Mesenchymal stem cell (in vitro differentiated cells and primary cell): ENCODE measurements around the gene RIPPLY3.
A peak's percentile ranks its signal among the peaks of the same experiment; 100 is the strongest.
"Not testable (repeated sequence)": the region's sequence is repeated elsewhere in the genome, so short reads cannot be mapped to it uniquely, and the experiment has no call there.

Experiments
- DNase-seq: peaks from one replicate; pipeline ENCODE4 v3.0.0-alpha.2; 2013
- H2AFZ ChIP-seq: one replicate; pipeline ENCODE4 v1.6.1; 2013; ENCODE audit warnings: low read depth, mild to moderate bottlenecking, control low read depth, inconsistent platforms, low read length, moderate library complexity
- H2AK5ac ChIP-seq: 2 replicates; pipeline ENCODE4 v1.6.1; 2013; ENCODE audit warnings: low read length, moderate library complexity, mild to moderate bottlenecking, inconsistent platforms; ENCODE audit not compliant: severe bottlenecking
- H2BK120ac ChIP-seq: one replicate; pipeline ENCODE4 v1.6.1; 2013; ENCODE audit warnings: low read depth, mild to moderate bottlenecking, inconsistent platforms, low read length, moderate library complexity
- H2BK12ac ChIP-seq, 2 experiments: one replicate each; pipeline ENCODE4 v1.6.1; 2013; ENCODE audit warnings: inconsistent platforms in 2 of 2, low read length in 2 of 2, mild to moderate bottlenecking in 2 of 2, moderate library complexity in 2 of 2, control low read depth in 1 of 2
- H2BK15ac ChIP-seq: one replicate; pipeline ENCODE4 v1.6.1; 2013; ENCODE audit warnings: mild to moderate bottlenecking, low read depth, inconsistent platforms; ENCODE audit not compliant: poor library complexity, severe bottlenecking
- H2BK5ac ChIP-seq: 2 replicates; pipeline ENCODE4 v1.6.1; 2013; ENCODE audit warnings: low read depth, mild to moderate bottlenecking, low read length, control low read depth, inconsistent platforms; ENCODE audit not compliant: poor library complexity, severe bottlenecking
- H3K14ac ChIP-seq, 2 experiments: one replicate each; pipeline ENCODE4 v1.6.1; 2013; ENCODE audit warnings: inconsistent platforms in 2 of 2, low read length in 2 of 2, control low read depth in 1 of 2, mild to moderate bottlenecking in 1 of 2, moderate library complexity in 1 of 2
- H3K18ac ChIP-seq, 2 experiments: one replicate each; pipeline ENCODE4 v1.6.1; 2013; ENCODE audit warnings: inconsistent platforms in 2 of 2, low read length in 2 of 2, control low read depth in 1 of 2, low read depth in 1 of 2, mild to moderate bottlenecking in 1 of 2
- H3K23ac ChIP-seq, 2 experiments: one replicate each; pipeline ENCODE4 v1.6.1; 2013; ENCODE audit warnings: inconsistent platforms in 2 of 2, low read length in 2 of 2, mild to moderate bottlenecking in 2 of 2, moderate library complexity in 2 of 2, control low read depth in 1 of 2
- H3K27ac ChIP-seq: 2 replicates; pipeline ENCODE4 v1.5.1; 2013; ENCODE audit warnings: mild to moderate bottlenecking, moderate library complexity, low read length, control low read depth, inconsistent platforms; ENCODE audit not compliant: poor library complexity, severe bottlenecking
- H3K27me3 ChIP-seq, 2 experiments: 2 replicates each; pipeline versions ENCODE4 v1.6.1 to v1.7.0; 2013; ENCODE audit warnings: low read length in 2 of 2, mild to moderate bottlenecking in 2 of 2, moderate library complexity in 2 of 2, control low read depth in 1 of 2, inconsistent platforms in 1 of 2; ENCODE audit not compliant: control insufficient read depth in 1 of 2, insufficient read depth in 1 of 2
- H3K36me3 ChIP-seq, 2 experiments: 2 replicates each; pipeline versions ENCODE4 v1.6.1 to v1.7.0; 2013; ENCODE audit warnings: low read length in 2 of 2, control low read depth in 1 of 2, inconsistent platforms in 1 of 2, low read depth in 1 of 2, mild to moderate bottlenecking in 1 of 2; ENCODE audit not compliant: insufficient read depth in 2 of 2, control insufficient read depth in 1 of 2
- H3K4ac ChIP-seq, 2 experiments: one replicate each; pipeline ENCODE4 v1.6.1; 2013; ENCODE audit warnings: inconsistent platforms in 2 of 2, low read length in 2 of 2, mild to moderate bottlenecking in 2 of 2, moderate library complexity in 2 of 2, control low read depth in 1 of 2, low read depth in 1 of 2
- H3K4me1 ChIP-seq: 2 replicates; pipeline ENCODE4 v1.6.1; 2013; ENCODE audit warnings: low read depth, low read length, control low read depth; ENCODE audit not compliant: control insufficient read depth, insufficient read depth
- H3K4me2 ChIP-seq: 2 replicates; pipeline ENCODE4 v1.6.1; 2013; ENCODE audit warnings: low read length, mild to moderate bottlenecking, inconsistent platforms; ENCODE audit not compliant: poor library complexity, severe bottlenecking
- H3K4me3 ChIP-seq, 2 experiments: 2 replicates each; pipeline versions ENCODE4 v1.5.1 to v1.7.0; 2013; ENCODE audit warnings: low read length in 2 of 2, mild to moderate bottlenecking in 2 of 2, control low read depth in 1 of 2, low read depth in 1 of 2; ENCODE audit not compliant: insufficient read depth in 1 of 2
- H3K79me1 ChIP-seq: replicated peaks from 2 replicates; pipeline ENCODE4 v1.6.1; 2013; ENCODE audit warnings: mild to moderate bottlenecking, control low read depth, low read length, inconsistent platforms; ENCODE audit not compliant: poor library complexity, severe bottlenecking
- H3K9ac ChIP-seq: 2 replicates; pipeline ENCODE4 v1.7.0; 2013; ENCODE audit warnings: mild to moderate bottlenecking, low read length, moderate library complexity
- H3K9me3 ChIP-seq: 2 replicates; pipeline ENCODE4 v1.7.0; 2013; ENCODE audit warnings: mild to moderate bottlenecking, low read length; ENCODE audit not compliant: control insufficient read depth
- H4K8ac ChIP-seq: one replicate; pipeline ENCODE4 v1.6.1; 2013; ENCODE audit warnings: inconsistent platforms, mild to moderate bottlenecking, low read length, moderate library complexity
- H4K91ac ChIP-seq: one replicate; pipeline ENCODE4 v1.6.1; 2013; ENCODE audit warnings: mild to moderate bottlenecking, low read length, inconsistent platforms
- WGBS: methylation state at CpG from one replicate; pipeline ENCODE4 v1.1.7; 2013; ENCODE audit warnings: mixed read lengths; 5-methylcytosine and 5-hydroxymethylcytosine counted together

The RIPPLY3 gene

DNA sequence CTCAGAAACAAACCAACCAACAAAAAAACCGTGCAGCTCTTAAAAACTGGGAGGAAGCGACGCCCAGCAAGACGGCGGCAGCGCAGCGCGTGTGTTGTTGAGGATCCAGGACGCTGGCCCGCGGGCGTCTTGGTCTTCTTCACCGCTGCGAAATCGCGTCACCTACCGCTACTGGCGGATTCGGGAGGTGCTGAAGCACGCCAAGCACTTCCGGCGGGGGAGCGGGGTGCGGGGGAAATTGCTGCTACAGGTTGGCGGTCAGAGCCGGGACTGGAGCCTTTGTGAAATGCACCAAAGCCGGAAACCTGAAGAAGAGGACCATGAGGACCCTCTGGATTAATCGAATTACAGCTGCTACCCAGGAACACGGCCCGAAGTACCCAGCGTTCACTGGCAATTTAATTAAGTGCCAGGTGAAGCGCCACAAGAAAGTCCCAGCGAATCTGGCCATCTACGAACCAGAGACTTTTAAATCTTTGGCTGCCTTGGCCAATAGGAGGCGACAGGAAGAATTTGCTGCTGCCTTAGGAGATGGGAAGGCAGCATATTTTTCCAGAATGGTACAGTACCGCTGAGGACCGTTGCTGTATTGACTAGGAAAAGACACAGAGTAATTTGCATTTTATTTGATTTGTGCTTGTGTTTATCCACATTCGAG is 11.9 kb upstream of the RIPPLY3 start:
- Histone ChIP-seq H3K27ac (no peak overlapping the region), H3K9ac (no peak overlapping the region), H2AFZ (peak overlapping the region; percentile 67), H4K91ac (no peak overlapping the region), H4K8ac (peak overlapping the region; percentile 1), H2AK5ac (no peak overlapping the region), H3K9me3 (no peaks in the 10 kb centered on the region), H3K4me3 (peak overlapping the region in 1 of 2 experiments; percentile 28), H3K23ac (no peak overlapping the region), H2BK12ac (no peak overlapping the region), H3K4me2 (no peak overlapping the region), H3K36me3 (no peaks in the 10 kb centered on the region), H3K4ac (no peak overlapping the region), H3K14ac (no peak overlapping the region), H3K4me1 (peaks cover 5% of the 10 kb centered on the region), H2BK120ac (no peak overlapping the region), H2BK5ac (no peak overlapping the region), H3K27me3 (peaks cover 3 to 13% of the 10 kb centered on the region in 2 experiments), H3K18ac (no peak overlapping the region), H2BK15ac (no peak overlapping the region), H3K79me1 (no peaks in the 10 kb centered on the region)
- 60% methylated on average over 38 of the region's 38 CpGs for WGBS
- no peak for DNase-seq

GRCh38 chr21:36995285-36995684 is 11.2 kb upstream of the RIPPLY3 start:
- DNase-seq, H3K9ac ChIP-seq, H3K18ac ChIP-seq, H3K4me2 ChIP-seq, H3K36me3 ChIP-seq, H4K91ac ChIP-seq, H2BK12ac ChIP-seq, H2BK120ac ChIP-seq, H3K79me1 ChIP-seq, H2AFZ ChIP-seq, H3K4me1 ChIP-seq, H3K4ac ChIP-seq, H3K27ac ChIP-seq, H3K4me3 ChIP-seq, H4K8ac ChIP-seq, H3K9me3 ChIP-seq, H2BK15ac ChIP-seq, H2BK5ac ChIP-seq, H3K23ac ChIP-seq, H2AK5ac ChIP-seq, H3K14ac ChIP-seq: not testable (repeated sequence)
- H3K27me3 ChIP-seq = peaks cover 3 to 13% of the 10 kb centered on the region in 2 experiments
- 96% methylated on average over 10 of the region's 12 CpGs for WGBS

GRCh38 chr21:36999131-36999898 is 7.2 kb upstream of the RIPPLY3 start:
- Histone ChIP-seq H3K4ac (no peak overlapping the region), H2BK120ac (no peak overlapping the region), H2BK15ac (no peak overlapping the region), H3K4me2 (no peak overlapping the region), H3K36me3 (no peaks in the 10 kb centered on the region), H3K27ac (no peak overlapping the region), H3K4me1 (no peaks in the 10 kb centered on the region), H3K79me1 (no peaks in the 10 kb centered on the region), H2BK12ac (no peak overlapping the region), H3K14ac (no peak overlapping the region), H4K91ac (no peak overlapping the region), H3K18ac (no peak overlapping the region), H4K8ac (no peak overlapping the region), H3K9me3 (no peaks in the 10 kb centered on the region), H3K23ac (no peak overlapping the region), H3K9ac (no peak overlapping the region), H3K27me3 (peaks cover 3 to 9% of the 10 kb centered on the region in 2 experiments), H2AK5ac (no peak overlapping the region), H2BK5ac (no peak overlapping the region), H2AFZ (no peak overlapping the region), H3K4me3 (no peak overlapping the region)
- DNase-seq = no peak
- 87% methylated on average over 10 of the region's 11 CpGs for WGBS

DNA sequence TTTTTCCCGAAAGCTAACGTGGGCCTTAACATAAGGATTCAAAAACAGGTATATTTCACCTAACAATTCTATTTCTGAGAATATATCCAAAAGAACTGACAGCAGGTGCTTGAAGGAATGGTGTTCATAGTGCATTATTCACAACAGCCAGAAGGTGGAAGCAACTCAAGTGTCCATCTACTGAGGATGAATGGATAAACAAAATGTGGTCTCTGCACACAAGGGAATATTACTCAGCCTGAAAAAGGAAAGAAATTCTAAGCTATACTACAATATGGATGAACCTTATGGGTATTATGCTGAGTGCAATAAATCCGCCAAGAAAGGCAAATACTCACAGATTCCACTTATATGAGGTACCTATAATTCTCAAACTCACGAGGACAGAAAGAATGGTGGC is 6.1 kb upstream of the RIPPLY3 start:
- Histone ChIP-seq H3K4me1 (no peaks in the 10 kb centered on the region), H4K8ac (no peak overlapping the region), H3K79me1 (no peaks in the 10 kb centered on the region), H3K18ac (no peak overlapping the region), H2AK5ac (no peak overlapping the region), H2BK120ac (no peak overlapping the region), H3K14ac (no peak overlapping the region), H3K36me3 (no peaks in the 10 kb centered on the region), H3K9ac (no peak overlapping the region), H3K4me2 (no peak overlapping the region), H3K27ac (no peak overlapping the region), H3K4ac (no peak overlapping the region), H3K9me3 (no peaks in the 10 kb centered on the region), H2AFZ (no peak overlapping the region), H4K91ac (no peak overlapping the region), H2BK12ac (no peak overlapping the region), H3K4me3 (no peak overlapping the region), H2BK15ac (no peak overlapping the region), H2BK5ac (no peak overlapping the region), H3K27me3 (peaks cover under 1 to 4% of the 10 kb centered on the region in 2 experiments), H3K23ac (no peak overlapping the region)
- WGBS = 100% methylated on average over 2 of the region's 4 CpGs
- DNase-seq = no peak
